Fibroblast of villous mesenchyme (primary cell): ENCODE measurements around the gene RBM4B. TPM values are rescaled to one million over a fixed set of nuclear protein-coding genes. Genes with fewer than 3 reads are reported as not detected.

ENCODE experiments used
- DNase-seq: peaks from one replicate; pipeline ENCODE4 v3.0.0-alpha.2; 2010; ENCODE audit warnings: low read depth
- H3K4me3 ChIP-seq: 2 replicates; pipeline ENCODE4 v1.5.1; 2011; ENCODE audit warnings: low read depth, mild to moderate bottlenecking, low read length
- CTCF ChIP-seq: IDR thresholded peaks from 2 replicates; pipeline ENCODE4 v1.5.1; 2012; ENCODE audit warnings: low read depth, mild to moderate bottlenecking, low read length; ENCODE audit not compliant: insufficient read depth
- total RNA-seq: library from RNA; depleted of rRNA; stranded (reverse); fragments of >200 nt; gene quantifications from 2 replicates; pipeline ENCODE4 v1.2.3, GENCODE V29; 2012

The RBM4B gene
- total RNA-seq, 1 donor: 27.2 TPM

GRCh38 chr11:66707486-66707885 is 29.8 kb upstream of the RBM4B start:
- no peak overlapping the region for H3K4me3 ChIP-seq
- TF ChIP-seq CTCF: no peak
- DNase-seq: no peak

- no peak overlapping the region for H3K4me3 ChIP-seq
- no peak for DNase-seq
- no peak for TF ChIP-seq CTCF
Observed at GRCh38 chr11:66706989-66707388, 29.3 kb upstream of the RBM4B start.

GRCh38 chr11:66705587-66706335 is 28.1 kb upstream of the RBM4B start:
- no peak for DNase-seq
- no peak overlapping the region for H3K4me3 ChIP-seq
- TF ChIP-seq CTCF: no peak

- H3K4me3 ChIP-seq: no peak overlapping the region
- no peak for DNase-seq
- TF ChIP-seq CTCF: no peak
Observed at GRCh38 chr11:66704659-66705360, 27.1 kb upstream of the RBM4B start.

- no peak overlapping the region for H3K4me3 ChIP-seq
- DNase-seq: no peak
- no peak for TF ChIP-seq CTCF
Observed at GRCh38 chr11:66701432-66702240, 23.9 kb upstream of the RBM4B start.

- no peak overlapping the region for H3K4me3 ChIP-seq
- TF ChIP-seq CTCF: no peak
- DNase-seq: no peak
Observed at GRCh38 chr11:66700742-66701141, 23.1 kb upstream of the RBM4B start.
